Left ventricle myocardium inferior (tissue), 1 donor: Measurements from ENCODE around the gene SPESP1. TPM values are rescaled to one million over a fixed set of nuclear protein-coding genes. Genes with fewer than 3 reads are reported as not detected.
"Not testable (repeated sequence)": the region's sequence is repeated elsewhere in the genome, so short reads cannot be mapped to it uniquely, and the experiment has no call there.

Experiments
- DNase-seq: peaks from one replicate; pipeline ENCODE4 v3.0.0-alpha.2; 2020
- H3K27ac ChIP-seq: fragments of 200-600 bp; replicated peaks from 2 replicates; pipeline ENCODE4 v1.8.0; 2021
- H3K27me3 ChIP-seq: fragments of 200-600 bp; 2 replicates; pipeline ENCODE4 v1.8.0; 2021; ENCODE audit warnings: low read depth
- H3K36me3 ChIP-seq: fragments of 200-600 bp; 2 replicates; pipeline ENCODE4 v1.8.0; 2021
- H3K4me1 ChIP-seq: fragments of 200-600 bp; 2 replicates; pipeline ENCODE4 v1.8.0; 2021
- H3K4me3 ChIP-seq: fragments of 200-600 bp; 2 replicates; pipeline ENCODE4 v1.8.0; 2021; ENCODE audit warnings: mild to moderate bottlenecking, moderate library complexity
- H3K9me3 ChIP-seq: fragments of 200-600 bp; replicated peaks from 2 replicates; pipeline ENCODE4 v1.8.0; 2021
- CTCF ChIP-seq: fragments of 200-600 bp; IDR thresholded peaks from 2 replicates; pipeline ENCODE4 v1.8.0; 2021; ENCODE audit warnings: antibody characterized with exemption, mild to moderate bottlenecking, borderline replicate concordance
- intact Hi-C: fragments of 100-400 bp; cut with micrococcal nuclease; formaldehyde crosslinking; loops from one replicate; pipeline ENCODE4 v1.11.0; 2022
- total RNA-seq: library from RNA; stranded (reverse); fragmentation: NEBNext Ultra II Directional; extraction: Animal tissue kit (Norgen Biotek cat#: 25700); gene quantifications from one replicate; pipeline ENCODE4 v1.2.1, GENCODE V29; 2021
- donor health status: DM: no; HTN: yes; CAD: no; lungs with severe emphysema.

SPESP1 gene
- total RNA-seq, 1 donor from 2014 or later: 7.6 TPM

DNA sequence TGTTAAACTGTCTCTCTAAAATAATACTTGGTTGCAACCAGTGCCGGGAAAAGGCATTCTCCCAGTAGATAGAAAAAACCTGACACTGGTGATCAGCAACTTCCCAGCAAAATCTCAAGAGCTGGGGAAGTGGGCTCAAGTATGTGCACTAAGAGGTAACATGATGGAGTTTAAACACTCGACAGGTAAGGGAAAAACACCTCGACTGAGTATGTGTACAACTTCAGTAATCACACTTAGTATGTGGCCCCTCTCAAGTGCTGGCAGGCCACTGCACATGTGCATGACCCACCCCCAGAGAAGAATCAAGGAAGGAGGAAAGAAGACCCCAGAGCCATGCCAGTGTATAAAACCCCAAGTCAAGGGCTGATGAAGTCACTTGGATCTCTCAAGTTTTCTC is 27.4 kb downstream of the SPESP1 start:
- H3K9me3 ChIP-seq: peaks cover 3% of the 10 kb centered on the region
- peaks cover 9% of the 10 kb centered on the region for H3K27me3 ChIP-seq
- no peak for DNase-seq
- H3K36me3 ChIP-seq: no peaks in the 10 kb centered on the region
- H3K27ac ChIP-seq: no peak overlapping the region
- no peak overlapping the region for H3K4me3 ChIP-seq
- intact Hi-C loops: no loop called here
- no peak for TF ChIP-seq CTCF
- no peaks in the 10 kb centered on the region for H3K4me1 ChIP-seq

GRCh38 chr15:68958597-68958996 is 28.3 kb downstream of the SPESP1 start:
- Histone ChIP-seq H3K9me3 (peaks cover 3% of the 10 kb centered on the region), H3K27ac (no peak overlapping the region), H3K4me3 (no peak overlapping the region), H3K4me1 (no peaks in the 10 kb centered on the region), H3K36me3 (no peaks in the 10 kb centered on the region), H3K27me3 (peaks cover 9% of the 10 kb centered on the region)
- no peak for TF ChIP-seq CTCF
- intact Hi-C loops: no loop called here
- DNase-seq: no peak

- intact Hi-C loops: no loop called here
- Histone ChIP-seq H3K27ac (no peak overlapping the region), H3K36me3 (no peaks in the 10 kb centered on the region), H3K27me3 (no peaks in the 10 kb centered on the region), H3K4me1 (no peaks in the 10 kb centered on the region), H3K4me3 (no peak overlapping the region), H3K9me3 (peaks cover 6% of the 10 kb centered on the region)
- TF ChIP-seq CTCF: no peak
- no peak for DNase-seq
These were observed 32.1 kb downstream of the SPESP1 start for GRCh38 chr15:68962465-68962864.

DNA sequence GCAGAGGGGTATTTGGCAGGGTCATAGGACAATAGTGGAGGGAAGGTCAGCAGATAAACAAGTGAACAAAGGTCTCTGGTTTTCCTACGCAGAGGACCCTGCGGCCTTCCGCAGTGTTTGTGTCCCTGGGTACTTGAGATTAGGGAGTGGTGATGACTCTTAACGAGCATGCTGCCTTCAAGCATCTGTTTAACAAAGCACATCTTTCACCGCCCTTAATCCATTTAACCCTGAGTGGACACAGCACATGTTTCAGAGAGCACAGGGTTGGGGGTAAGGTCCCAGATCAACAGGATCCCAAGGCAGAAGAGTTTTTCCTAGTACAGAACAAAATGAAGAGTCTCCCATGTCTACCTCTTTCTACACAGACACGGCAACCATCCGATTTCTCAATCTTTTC is 33.4 kb downstream of the SPESP1 start:
- DNase-seq, H3K27ac ChIP-seq, H3K4me1 ChIP-seq, H3K4me3 ChIP-seq, H3K36me3 ChIP-seq, H3K27me3 ChIP-seq, intact Hi-C loops: not testable (repeated sequence)
- H3K9me3 ChIP-seq: peaks cover 15% of the 10 kb centered on the region

GRCh38 chr15:68966996-68967395 is 36.7 kb downstream of the SPESP1 start:
- intact Hi-C loops: no loop called here
- TF ChIP-seq CTCF: no peak
- H3K27ac ChIP-seq: no peak overlapping the region
- no peaks in the 10 kb centered on the region for H3K27me3 ChIP-seq
- H3K9me3 ChIP-seq: peaks cover 30% of the 10 kb centered on the region
- DNase-seq: no peak
- H3K36me3 ChIP-seq: no peaks in the 10 kb centered on the region
- H3K4me1 ChIP-seq: no peaks in the 10 kb centered on the region
- no peak overlapping the region for H3K4me3 ChIP-seq

DNA sequence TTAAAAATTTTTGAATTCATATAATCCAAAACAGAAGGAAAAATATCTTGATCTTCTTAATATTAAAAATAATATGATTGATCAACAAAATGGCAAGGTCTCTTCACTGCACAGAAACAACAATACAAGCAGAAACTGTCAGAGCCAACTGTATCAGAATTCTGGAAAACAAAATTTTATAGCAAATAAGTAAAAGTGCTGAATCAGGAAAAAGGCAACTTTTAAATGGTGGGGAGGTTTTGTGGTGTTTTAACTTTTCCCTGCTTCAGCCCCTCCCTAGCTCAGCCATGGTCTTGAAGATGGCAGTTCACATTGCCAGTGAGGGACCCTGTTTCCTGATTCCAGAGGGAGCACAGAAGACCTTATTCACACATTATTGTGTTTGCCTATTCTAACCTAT is 37.6 kb downstream of the SPESP1 start:
- no peaks in the 10 kb centered on the region for H3K4me1 ChIP-seq
- no peak for TF ChIP-seq CTCF
- peaks cover 30% of the 10 kb centered on the region for H3K9me3 ChIP-seq
- no peaks in the 10 kb centered on the region for H3K36me3 ChIP-seq
- intact Hi-C loops: no loop called here
- no peaks in the 10 kb centered on the region for H3K27me3 ChIP-seq
- DNase-seq: no peak
- H3K27ac ChIP-seq: no peak overlapping the region
- H3K4me3 ChIP-seq: no peak overlapping the region
